Subcutaneous abdominal adipose tissue (tissue), 5 donors: ENCODE results near the gene PSMC3.
"Not testable (repeated sequence)": the region's sequence is repeated elsewhere in the genome, so short reads cannot be mapped to it uniquely, and the experiment has no call there.

Experiments
- H3K27ac ChIP-seq: one replicate; pipeline ENCODE4 v1.7.0; 2013; ENCODE audit warnings: low read depth, mild to moderate bottlenecking, inconsistent platforms, low read length, moderate library complexity
- H3K27me3 ChIP-seq, 5 donors: one replicate each; pipeline ENCODE4 v1.7.0; 2013; ENCODE audit warnings: low read length in 5 of 5, inconsistent platforms in 1 of 5; ENCODE audit not compliant: control insufficient read depth in 5 of 5, insufficient read depth in 4 of 5
- H3K36me3 ChIP-seq, 5 donors: one replicate each; pipeline ENCODE4 v1.7.0; 2013; ENCODE audit warnings: low read length in 5 of 5; ENCODE audit not compliant: control insufficient read depth in 5 of 5, insufficient read depth in 5 of 5
- H3K4me1 ChIP-seq, 5 donors: one replicate each; pipeline ENCODE4 v1.7.0; 2013; ENCODE audit warnings: low read length in 5 of 5, mild to moderate bottlenecking in 3 of 5, moderate library complexity in 1 of 5; ENCODE audit not compliant: control insufficient read depth in 5 of 5, insufficient read depth in 5 of 5
- H3K4me3 ChIP-seq, 5 donors: one replicate each; pipeline ENCODE4 v1.7.0; 2013; ENCODE audit warnings: low read length in 5 of 5, low read depth in 1 of 5
- H3K9ac ChIP-seq, 5 donors: one replicate each; pipeline ENCODE4 v1.7.0; 2013; ENCODE audit warnings: low read length in 5 of 5, mild to moderate bottlenecking in 4 of 5, moderate library complexity in 3 of 5
- H3K9me3 ChIP-seq, 5 donors: one replicate each; pipeline ENCODE4 v1.7.0; 2013; ENCODE audit warnings: low read length in 5 of 5; ENCODE audit not compliant: control insufficient read depth in 5 of 5
- donor health status: healthy.
- donor health status: healthy.
- donor health status: healthy.
- donor health status: healthy.
- donor health status: healthy.

Gene PSMC3

GRCh38 chr11:47460571-47461235 is 34.5 kb upstream of the PSMC3 start:
- Histone ChIP-seq H3K27ac (no peak overlapping the region), H3K9ac (no peak overlapping the region), H3K4me3 (no peak overlapping the region), H3K9me3 (no peaks in the 10 kb centered on the region), H3K4me1 (peaks cover 2 to 23% (median 13%) of the 10 kb centered on the region in 5 donors), H3K36me3 (peaks cover 3 to 32% (median 16%) of the 10 kb centered on the region in 5 donors), H3K27me3 (no peaks in the 10 kb centered on the region)

- H3K36me3 ChIP-seq, H3K27me3 ChIP-seq, H3K4me1 ChIP-seq, H3K27ac ChIP-seq, H3K9me3 ChIP-seq, H3K9ac ChIP-seq, H3K4me3 ChIP-seq: not testable (repeated sequence)
These were observed 28.0 kb upstream of the PSMC3 start for GRCh38 chr11:47454258-47454671.

DNA sequence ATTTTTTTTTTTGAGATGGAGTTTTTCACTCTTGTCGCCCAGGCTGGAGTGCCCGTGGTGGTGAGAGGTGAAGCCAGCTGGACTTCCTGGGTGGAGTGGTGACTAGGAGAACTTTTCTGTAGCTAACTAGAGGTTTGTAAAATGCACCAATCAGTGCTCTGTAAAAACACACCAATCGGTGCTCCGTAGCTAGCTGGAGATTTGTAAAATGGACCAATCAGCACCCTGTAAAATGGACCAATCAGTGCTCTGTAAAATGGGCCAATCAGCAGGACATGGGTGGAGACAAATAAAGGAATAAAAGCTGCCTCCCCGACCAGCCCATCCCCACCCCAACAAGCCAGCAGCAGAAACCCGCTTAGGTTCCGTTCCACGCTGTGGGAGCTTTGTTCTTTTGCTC is 27.1 kb upstream of the PSMC3 start:
- Histone ChIP-seq H3K27me3 (no peaks in the 10 kb centered on the region), H3K4me3 (no peak overlapping the region), H3K4me1 (peaks cover 0 to 6% (median 4%) of the 10 kb centered on the region in 5 donors), H3K36me3 (peaks cover 0 to 2% (median 0%) of the 10 kb centered on the region in 5 donors), H3K27ac (no peak overlapping the region), H3K9ac (no peak overlapping the region), H3K9me3 (no peaks in the 10 kb centered on the region)

DNA sequence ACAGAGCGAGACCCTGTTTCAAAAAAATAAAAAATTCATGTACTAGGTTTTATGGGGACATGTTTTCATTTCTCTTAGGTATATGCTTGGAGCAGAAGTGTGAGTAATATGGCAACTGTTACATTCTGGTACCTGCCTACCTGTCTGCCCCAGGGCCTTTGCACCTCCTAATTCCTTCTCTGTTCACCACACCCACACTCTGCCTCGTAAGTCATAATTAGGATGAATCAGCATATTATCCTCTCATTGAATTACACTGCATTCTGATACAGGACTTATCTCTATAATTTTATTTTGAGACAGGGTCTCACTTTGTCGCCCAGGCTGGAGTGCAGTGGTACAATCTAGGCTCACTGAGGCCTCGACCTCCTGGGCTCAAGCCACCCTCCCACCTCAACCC is 25.8 kb upstream of the PSMC3 start:
- no peak overlapping the region for H3K4me3 ChIP-seq
- peaks cover 0 to 6% (median 4%) of the 10 kb centered on the region in 5 donors for H3K4me1 ChIP-seq
- no peaks in the 10 kb centered on the region for H3K27me3 ChIP-seq

DNA sequence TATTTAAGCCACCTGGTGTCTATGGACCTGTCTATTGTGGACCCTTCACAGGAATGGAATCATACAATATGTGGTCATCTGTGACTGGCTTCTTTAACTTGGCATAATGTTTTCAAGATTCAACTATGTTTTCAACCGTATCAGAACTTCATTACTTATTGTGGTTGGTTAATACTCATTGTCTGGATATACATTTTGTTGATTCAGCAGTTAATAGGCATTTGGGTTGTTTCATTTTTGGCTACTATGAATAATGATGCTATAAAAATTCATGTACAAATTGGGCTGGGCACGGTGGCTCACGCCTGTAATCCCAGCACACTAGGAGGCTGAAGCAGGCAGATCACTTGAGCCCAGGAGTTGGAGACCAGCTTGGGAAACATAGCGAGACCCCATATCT is 25.2 kb upstream of the PSMC3 start:
- Histone ChIP-seq H3K4me3 (no peak overlapping the region), H3K4me1 (peaks cover 0 to 6% (median 4%) of the 10 kb centered on the region in 5 donors), H3K27me3 (no peaks in the 10 kb centered on the region), H3K9ac (no peak overlapping the region), H3K27ac (no peak overlapping the region), H3K36me3 (peaks cover 0 to 7% (median 2%) of the 10 kb centered on the region in 5 donors), H3K9me3 (no peaks in the 10 kb centered on the region)

More for the DNA sequence above, 25.8 kb upstream of the PSMC3 start:
- Histone ChIP-seq H3K9me3 (no peaks in the 10 kb centered on the region), H3K27ac (no peak overlapping the region), H3K9ac (no peak overlapping the region), H3K36me3 (peaks cover 0 to 7% (median 2%) of the 10 kb centered on the region in 5 donors)

- H3K27ac ChIP-seq, result no peak overlapping the region
- peaks cover 0 to 5% (median under 1%) of the 10 kb centered on the region in 5 donors for H3K4me1 ChIP-seq
- H3K27me3 ChIP-seq, result no peaks in the 10 kb centered on the region
- peaks cover 0 to 7% (median 2%) of the 10 kb centered on the region in 5 donors for H3K36me3 ChIP-seq
- H3K9ac ChIP-seq, result no peak overlapping the region
- no peaks in the 10 kb centered on the region for H3K9me3 ChIP-seq
- no peak overlapping the region for H3K4me3 ChIP-seq
These were observed 23.3 kb upstream of the PSMC3 start for GRCh38 chr11:47449541-47449940.

DNA sequence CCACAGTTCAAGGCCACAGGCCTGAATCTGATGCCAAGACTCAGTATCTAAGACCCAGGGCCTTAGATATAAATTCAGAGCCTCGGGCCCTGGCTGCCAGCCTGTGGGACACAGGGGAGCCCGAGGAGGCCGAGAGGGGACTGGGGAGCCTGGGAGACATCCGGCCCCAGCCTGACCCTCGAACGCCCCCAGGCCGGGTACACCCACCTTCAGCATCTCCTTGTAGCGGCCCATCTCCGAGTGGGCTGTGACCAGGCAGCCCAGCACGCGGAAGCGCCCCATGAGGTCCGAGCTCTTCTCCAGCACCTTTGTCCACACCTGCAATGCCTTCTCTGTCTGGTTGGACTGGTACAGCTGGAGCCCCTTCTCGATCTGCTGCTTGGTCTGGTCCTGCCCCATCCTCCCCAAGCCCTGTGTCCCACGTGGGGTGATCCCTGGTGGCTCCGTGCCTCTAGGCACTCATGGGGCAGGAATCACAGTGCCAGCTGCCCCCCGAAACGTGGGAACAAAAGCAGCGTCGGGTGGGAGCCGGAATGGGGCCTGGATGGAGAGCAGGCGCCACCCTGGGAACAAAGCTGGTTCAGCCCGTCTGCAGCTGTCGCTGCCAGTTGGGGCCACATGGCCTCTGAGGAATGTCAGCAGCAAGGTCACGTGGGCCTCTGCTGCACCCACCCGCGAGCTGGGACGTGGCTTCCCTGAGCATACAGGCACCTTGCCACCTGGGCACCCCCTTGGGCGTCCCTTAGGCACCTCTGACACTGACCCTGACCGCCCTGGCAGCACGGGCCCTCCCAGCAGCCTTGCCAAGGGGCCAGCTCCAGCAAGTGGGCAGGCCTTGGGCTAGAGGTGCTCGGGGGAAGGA is 22.6 kb upstream of the PSMC3 start, which contains the start of gene RAPSN:
Gene RAPSN, minus strand, starts transcription at position 571 of the 862 bp plus-strand sequence. Its CDS starts 172 bp downstream, at position 399.
- no peak within 1 kb of the TSS for H3K27ac ChIP-seq
- no peaks in the 10 kb centered on the region for H3K9me3 ChIP-seq
- no peaks in the 10 kb centered on the region for H3K27me3 ChIP-seq
- no peaks in the 10 kb centered on the region for H3K4me1 ChIP-seq
- H3K4me3 ChIP-seq, result no peak within 1 kb of the TSS
- no peak within 1 kb of the TSS for H3K9ac ChIP-seq
- peaks cover 0 to 7% (median 2%) of the 10 kb centered on the region in 5 donors for H3K36me3 ChIP-seq

GRCh38 chr11:47447906-47448305 is 21.7 kb upstream of the PSMC3 start:
- Histone ChIP-seq H3K27me3 (no peaks in the 10 kb centered on the region), H3K9me3 (no peaks in the 10 kb centered on the region), H3K36me3 (peaks cover 0 to 7% (median 2%) of the 10 kb centered on the region in 5 donors), H3K27ac (no peak overlapping the region), H3K4me3 (no peak overlapping the region), H3K9ac (no peak overlapping the region), H3K4me1 (peaks cover 0 to 7% (median 0%) of the 10 kb centered on the region in 5 donors)

GRCh38 chr11:47446833-47447232 is 20.6 kb upstream of the PSMC3 start:
- Histone ChIP-seq H3K36me3 (peaks cover 0 to 7% (median 2%) of the 10 kb centered on the region in 5 donors), H3K9ac (no peak overlapping the region), H3K4me1 (peaks cover 0 to 16% (median 4%) of the 10 kb centered on the region in 5 donors), H3K27ac (no peak overlapping the region), H3K9me3 (no peaks in the 10 kb centered on the region), H3K4me3 (no peak overlapping the region), H3K27me3 (no peaks in the 10 kb centered on the region)

- no peak overlapping the region for H3K27ac ChIP-seq
- no peak overlapping the region for H3K9ac ChIP-seq
- H3K36me3 ChIP-seq, result peaks cover 0 to 7% (median 2%) of the 10 kb centered on the region in 5 donors
- no peak overlapping the region for H3K4me3 ChIP-seq
- no peaks in the 10 kb centered on the region for H3K27me3 ChIP-seq
- peaks cover 0 to 16% (median 4%) of the 10 kb centered on the region in 5 donors for H3K4me1 ChIP-seq
- no peaks in the 10 kb centered on the region for H3K9me3 ChIP-seq
These were observed 19.6 kb upstream of the PSMC3 start for GRCh38 chr11:47445840-47446239.
